CD4-positive, alpha-beta memory T cell (primary cell): ENCODE data around the gene BTF3. TPM values are rescaled to one million over a fixed set of nuclear protein-coding genes. Genes with fewer than 3 reads are reported as not detected.

ENCODE experiments used
- CTCF ChIA-PET: fragments of 350-600 bp; sonication (Branson Sonifier 250); formaldehyde crosslinking; loops from one replicate; lab custom pipeline; 2021; ENCODE audit warnings: inconsistent platforms; ENCODE audit not compliant: partially characterized antibody; lab: Charles Lee
- POLR2A ChIA-PET: fragments of 350-600 bp; sonication (Branson Sonifier 250); formaldehyde crosslinking; loops from one replicate; lab custom pipeline; 2021; ENCODE audit not compliant: partially characterized antibody; lab: Charles Lee
- DNase-seq, 5 donors: peaks; one replicate each; pipeline versions ENCODE4 v3.0.0 to v3.0.0-alpha.2; 2020 to 2022; ENCODE audit warnings: mixed read lengths in 1 of 5
- H3K27ac ChIP-seq: one replicate; pipeline ENCODE4 v1.7.0; 2013; ENCODE audit warnings: low read depth, low read length
- H3K27me3 ChIP-seq: 2 replicates; pipeline ENCODE4 v1.7.0; 2013; ENCODE audit warnings: mild to moderate bottlenecking, low read length, moderate library complexity; ENCODE audit not compliant: insufficient read depth
- H3K36me3 ChIP-seq: 2 replicates; pipeline ENCODE4 v1.7.0; 2013; ENCODE audit warnings: mild to moderate bottlenecking, low read length, moderate library complexity; ENCODE audit not compliant: insufficient read depth
- H3K4me1 ChIP-seq: 2 replicates; pipeline ENCODE4 v1.7.0; 2013; ENCODE audit warnings: mild to moderate bottlenecking, low read length, moderate library complexity; ENCODE audit not compliant: insufficient read depth
- H3K4me3 ChIP-seq, 2 donors: one replicate each; pipeline ENCODE4 v1.7.0; 2013; ENCODE audit warnings: low read length in 2 of 2, mild to moderate bottlenecking in 1 of 2
- H3K9me3 ChIP-seq, 2 donors: one replicate each; pipeline ENCODE4 v1.7.0; 2013; ENCODE audit warnings: low read length in 2 of 2, control low read depth in 1 of 2; ENCODE audit not compliant: control insufficient read depth in 1 of 2
- H3K27ac Mint-ChIP-seq, 7 donors: one replicate each; pipeline ENCODE4 v1.8.0; 2020 to 2021; ENCODE audit warnings: mixed read lengths in 7 of 7, mild to moderate bottlenecking in 6 of 7, inconsistent platforms in 3 of 7, moderate library complexity in 3 of 7
- H3K27me3 Mint-ChIP-seq, 2 donors: one replicate each; pipeline ENCODE4 v1.8.0; 2020 to 2021; ENCODE audit warnings: mixed read lengths in 2 of 2
- H3K36me3 Mint-ChIP-seq, 2 donors: one replicate each; pipeline ENCODE4 v1.8.0; 2020 to 2021; ENCODE audit warnings: mixed read lengths in 2 of 2, inconsistent platforms in 1 of 2, mild to moderate bottlenecking in 1 of 2
- H3K4me1 Mint-ChIP-seq, 4 donors: one replicate each; pipeline ENCODE4 v1.8.0; 2020 to 2021; ENCODE audit warnings: mixed read lengths in 4 of 4, mild to moderate bottlenecking in 1 of 4
- H3K4me3 Mint-ChIP-seq, 8 donors: one replicate each; pipeline ENCODE4 v1.8.0; 2020 to 2021; ENCODE audit warnings: mixed read lengths in 8 of 8, mild to moderate bottlenecking in 7 of 8, moderate library complexity in 6 of 8, inconsistent platforms in 3 of 8
- H3K9me3 Mint-ChIP-seq, 8 donors: one replicate each; pipeline ENCODE4 v1.8.0; 2020 to 2021; ENCODE audit warnings: mixed read lengths in 8 of 8, mild to moderate bottlenecking in 5 of 8, inconsistent platforms in 3 of 8, moderate library complexity in 1 of 8
- intact Hi-C: fragments of 100-400 bp; cut with micrococcal nuclease; formaldehyde crosslinking; loops from one replicate; pipeline ENCODE4 v1.15.1; 2023
- polyA plus RNA-seq, 2 donors: library from polyadenylated mRNA; unstranded; fragments of 300-500 nt; fragmentation: Illumina TruSeq; gene quantifications; one replicate each; pipeline ENCODE4 v1.2.3, GENCODE V29; 2021
- total RNA-seq, 2 experiments: library from RNA; stranded (reverse); gene quantifications; one replicate each; pipeline ENCODE4 v1.2.3, GENCODE V29; 2021

Gene BTF3
- total and polyA plus RNA-seq, 4 experiments from 2014 or later: 538 to 779 (median 657) TPM

GRCh38 chr5:73531356-73531755, 33.1 kb downstream of the BTF3 start:
- Histone ChIP-seq H3K4me3 (no peak overlapping the region), H3K4me1 (no peaks in the 10 kb centered on the region), H3K27ac (no peak overlapping the region), H3K36me3 (no peaks in the 10 kb centered on the region), H3K27me3 (no peaks in the 10 kb centered on the region), H3K9me3 (no peaks in the 10 kb centered on the region)
- ChIA-PET POLR2A (no interaction called here), CTCF (interaction anchor here (0.9 to 1.2 kb wide), 2 partner anchors 8 to 9 kb away, joined by 3 read pairs; no protein-coding TSS in a partner anchor)
- Mint-ChIP-seq H3K36me3 (no peaks in the 10 kb centered on the region), H3K4me1 (no peaks in the 10 kb centered on the region), H3K27ac (no peak overlapping the region), H3K27me3 (peaks cover 14% of the 10 kb centered on the region in 2 donors), H3K9me3 (no peaks in the 10 kb centered on the region), H3K4me3 (no peak overlapping the region)
- no peak for DNase-seq
- intact Hi-C loops: no loop called here

GRCh38 chr5:73532195-73532594, 34.0 kb downstream of the BTF3 start:
- Mint-ChIP-seq H3K4me1 (peaks cover 0 to 2% (median 0%) of the 10 kb centered on the region in 4 donors), H3K4me3 (no peak overlapping the region), H3K9me3 (no peaks in the 10 kb centered on the region), H3K27me3 (peaks cover 14 to 15% of the 10 kb centered on the region in 2 donors), H3K36me3 (no peaks in the 10 kb centered on the region), H3K27ac (no peak overlapping the region)
- CTCF ChIA-PET: no interaction called here
- no peak for DNase-seq
- Histone ChIP-seq H3K27ac (no peak overlapping the region), H3K9me3 (no peaks in the 10 kb centered on the region), H3K27me3 (no peaks in the 10 kb centered on the region), H3K36me3 (no peaks in the 10 kb centered on the region), H3K4me1 (no peaks in the 10 kb centered on the region), H3K4me3 (no peak overlapping the region)
- POLR2A ChIA-PET: no interaction called here
- intact Hi-C loops: no loop called here

- no peak overlapping the region for H3K4me3 Mint-ChIP-seq
- Histone ChIP-seq H3K4me1 (no peaks in the 10 kb centered on the region), H3K27ac (no peak overlapping the region), H3K36me3 (no peaks in the 10 kb centered on the region), H3K4me3 (no peak overlapping the region), H3K9me3 (no peaks in the 10 kb centered on the region), H3K27me3 (no peaks in the 10 kb centered on the region)
- ChIA-PET CTCF (interaction anchor here (1.4 to 7.1 kb wide), 2 partner anchors 14 to 36 kb away, joined by 3 to 143 read pairs; partner anchors contain the start of gene BTF3), POLR2A (no interaction called here)
- no peaks in the 10 kb centered on the region for H3K36me3 Mint-ChIP-seq
- H3K4me1 Mint-ChIP-seq: peaks cover 0 to 2% (median 0%) of the 10 kb centered on the region in 4 donors
- H3K9me3 Mint-ChIP-seq: no peaks in the 10 kb centered on the region
- peaks cover 12 to 14% of the 10 kb centered on the region in 2 donors for H3K27me3 Mint-ChIP-seq
- intact Hi-C loops: no loop called here
- DNase-seq: no peak
- no peak overlapping the region for H3K27ac Mint-ChIP-seq
Measured at GRCh38 chr5:73534011-73534644, 35.9 kb downstream of the BTF3 start.

- no peak overlapping the region for H3K27ac ChIP-seq
- Mint-ChIP-seq H3K27me3 (peaks cover 14 to 15% of the 10 kb centered on the region in 2 donors), H3K36me3 (no peaks in the 10 kb centered on the region), H3K4me1 (peaks cover 0 to 2% (median 0%) of the 10 kb centered on the region in 4 donors), H3K4me3 (no peak overlapping the region), H3K27ac (no peak overlapping the region), H3K9me3 (no peaks in the 10 kb centered on the region)
- no peak for DNase-seq
- intact Hi-C loops: no loop called here
- ChIA-PET POLR2A (no interaction called here), CTCF (interaction anchor here (0.7 to 7.1 kb wide), 5 partner anchors 9 to 451 kb away, joined by 3 to 143 read pairs (median 5); partner anchors contain the start of gene BTF3)
- H3K4me1 ChIP-seq: no peaks in the 10 kb centered on the region
- H3K9me3 ChIP-seq: no peaks in the 10 kb centered on the region
- H3K36me3 ChIP-seq: no peaks in the 10 kb centered on the region
- H3K27me3 ChIP-seq: no peaks in the 10 kb centered on the region
- H3K4me3 ChIP-seq: no peak overlapping the region
Measured at GRCh38 chr5:73534971-73535370, 36.7 kb downstream of the BTF3 start.

- ChIA-PET CTCF (interaction anchor here (1.0 to 7.1 kb wide), 3 partner anchors 9 to 86 kb away, joined by 3 to 143 read pairs (median 5); no protein-coding TSS in a partner anchor), POLR2A (no interaction called here)
- no peaks in the 10 kb centered on the region for H3K9me3 ChIP-seq
- Mint-ChIP-seq H3K27ac (no peak overlapping the region), H3K4me3 (no peak overlapping the region), H3K27me3 (peaks cover 14 to 25% of the 10 kb centered on the region in 2 donors), H3K4me1 (peaks cover 0 to 2% (median 0%) of the 10 kb centered on the region in 4 donors), H3K9me3 (no peaks in the 10 kb centered on the region), H3K36me3 (no peaks in the 10 kb centered on the region)
- H3K4me1 ChIP-seq: no peaks in the 10 kb centered on the region
- no peaks in the 10 kb centered on the region for H3K36me3 ChIP-seq
- no peaks in the 10 kb centered on the region for H3K27me3 ChIP-seq
- DNase-seq: no peak
- H3K27ac ChIP-seq: no peak overlapping the region
- intact Hi-C loops: no loop called here
- no peak overlapping the region for H3K4me3 ChIP-seq
Measured at GRCh38 chr5:73539730-73540129, 41.5 kb downstream of the BTF3 start.

- Mint-ChIP-seq H3K9me3 (no peaks in the 10 kb centered on the region), H3K36me3 (no peaks in the 10 kb centered on the region), H3K27ac (no peak overlapping the region), H3K4me1 (peaks cover 0 to 2% (median 0%) of the 10 kb centered on the region in 4 donors), H3K27me3 (peaks cover 14 to 27% of the 10 kb centered on the region in 2 donors), H3K4me3 (no peak overlapping the region)
- Histone ChIP-seq H3K27ac (no peak overlapping the region), H3K4me3 (no peak overlapping the region), H3K27me3 (no peaks in the 10 kb centered on the region), H3K9me3 (no peaks in the 10 kb centered on the region), H3K4me1 (no peaks in the 10 kb centered on the region), H3K36me3 (no peaks in the 10 kb centered on the region)
- intact Hi-C loops: no loop called here
- CTCF ChIA-PET: interaction anchor here (7.1 kb wide), 1 partner anchor 21 kb away, joined by 143 read pairs; no protein-coding TSS in a partner anchor
- no peak for DNase-seq
- POLR2A ChIA-PET: no interaction called here
Measured at GRCh38 chr5:73540192-73540591, 42.0 kb downstream of the BTF3 start.

- Histone ChIP-seq H3K4me1 (no peaks in the 10 kb centered on the region), H3K27me3 (no peaks in the 10 kb centered on the region), H3K4me3 (no peak overlapping the region), H3K36me3 (no peaks in the 10 kb centered on the region), H3K9me3 (no peaks in the 10 kb centered on the region), H3K27ac (no peak overlapping the region)
- no peak for DNase-seq
- H3K4me3 Mint-ChIP-seq: no peak overlapping the region
- no peaks in the 10 kb centered on the region for H3K36me3 Mint-ChIP-seq
- H3K27ac Mint-ChIP-seq: no peak overlapping the region
- intact Hi-C loops: no loop called here
- CTCF ChIA-PET: interaction anchor here (1.2 kb wide), 2 partner anchors 21 to 26 kb away, joined by 3 read pairs; no protein-coding TSS in a partner anchor
- H3K9me3 Mint-ChIP-seq: no peaks in the 10 kb centered on the region
- POLR2A ChIA-PET: interaction anchor here (1.2 kb wide), 1 partner anchor 23 kb away, joined by 3 read pairs; the partner anchor contains the start of gene ANKRA2
- no peaks in the 10 kb centered on the region for H3K4me1 Mint-ChIP-seq
- peaks cover 12 to 31% of the 10 kb centered on the region in 2 donors for H3K27me3 Mint-ChIP-seq
Measured at GRCh38 chr5:73542020-73542419, 43.8 kb downstream of the BTF3 start.
